ENCODE data around the gene FNDC3B.
A peak's percentile ranks its signal among the peaks of the same experiment; 100 is the strongest.

GRCh38 chr3:172137287-172138192, 98.2 kb downstream of the FNDC3B start:
- TF ChIP-seq CTCF (IDR thresholded peaks at IDR 0.05) (no peak), POLR2AphosphoS5 (IDR thresholded peaks at IDR 0.05; ENCODE audit: low read depth, low read length) (peak; percentile 66)
